PC-9 (cell line): ENCODE measurements around the gene LCOR.

Source experiments
- EZH2 ChIP-seq: fragments of 200-600 bp; sonication (generic); IDR thresholded peaks from 2 replicates; pipeline ENCODE4 v1.8.0; 2017; ENCODE audit warnings: antibody characterized with exemption, low read depth
- TF ChIP-seq, protein P1 (sequence below): fragments of 200-600 bp; sonication (generic); conservative IDR thresholded peaks from 2 replicates; pipeline ENCODE4 v1.6.1; 2017; ENCODE audit warnings: mixed run types, antibody characterized with exemption, mild to moderate bottlenecking, moderate library complexity

DNA sequence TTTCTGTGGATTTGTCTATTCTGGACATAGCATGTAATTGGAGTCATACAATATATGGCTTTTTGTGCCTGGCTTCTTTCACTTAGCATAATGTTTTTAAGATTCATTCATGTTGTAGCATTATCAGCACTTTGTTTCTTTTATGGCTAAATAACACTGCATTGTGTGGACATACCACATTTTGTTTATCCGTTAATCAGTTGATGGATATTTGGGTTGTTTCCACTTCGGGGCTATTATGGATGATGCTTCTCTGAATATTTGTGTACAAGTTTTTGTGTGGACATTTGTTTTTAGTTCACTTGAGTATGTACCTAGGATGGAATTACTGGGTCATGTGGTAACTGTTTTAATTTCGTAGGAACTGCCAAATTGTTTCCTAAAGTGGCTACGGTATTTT, 6.4 kb downstream of the LCOR start:
- TF ChIP-seq, protein P1, sequence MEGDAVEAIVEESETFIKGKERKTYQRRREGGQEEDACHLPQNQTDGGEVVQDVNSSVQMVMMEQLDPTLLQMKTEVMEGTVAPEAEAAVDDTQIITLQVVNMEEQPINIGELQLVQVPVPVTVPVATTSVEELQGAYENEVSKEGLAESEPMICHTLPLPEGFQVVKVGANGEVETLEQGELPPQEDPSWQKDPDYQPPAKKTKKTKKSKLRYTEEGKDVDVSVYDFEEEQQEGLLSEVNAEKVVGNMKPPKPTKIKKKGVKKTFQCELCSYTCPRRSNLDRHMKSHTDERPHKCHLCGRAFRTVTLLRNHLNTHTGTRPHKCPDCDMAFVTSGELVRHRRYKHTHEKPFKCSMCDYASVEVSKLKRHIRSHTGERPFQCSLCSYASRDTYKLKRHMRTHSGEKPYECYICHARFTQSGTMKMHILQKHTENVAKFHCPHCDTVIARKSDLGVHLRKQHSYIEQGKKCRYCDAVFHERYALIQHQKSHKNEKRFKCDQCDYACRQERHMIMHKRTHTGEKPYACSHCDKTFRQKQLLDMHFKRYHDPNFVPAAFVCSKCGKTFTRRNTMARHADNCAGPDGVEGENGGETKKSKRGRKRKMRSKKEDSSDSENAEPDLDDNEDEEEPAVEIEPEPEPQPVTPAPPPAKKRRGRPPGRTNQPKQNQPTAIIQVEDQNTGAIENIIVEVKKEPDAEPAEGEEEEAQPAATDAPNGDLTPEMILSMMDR, result no peak
- TF ChIP-seq EZH2, result no peak
